ENCODE measurements around the gene IKZF5.

GRCh38 chr10:123035467-123036086, 27.0 kb upstream of the IKZF5 start:
- no peak for TF ChIP-seq ZNF701 (tag by site-specific recombination; IDR thresholded peaks at IDR 0.05)
- no peak for TF ChIP-seq CTCF (tag by site-specific recombination; IDR thresholded peaks at IDR 0.05)
- TF ChIP-seq ZNF140 (tag by site-specific recombination; IDR thresholded peaks at IDR 0.05), result no peak
- TF ChIP-seq, protein P1, sequence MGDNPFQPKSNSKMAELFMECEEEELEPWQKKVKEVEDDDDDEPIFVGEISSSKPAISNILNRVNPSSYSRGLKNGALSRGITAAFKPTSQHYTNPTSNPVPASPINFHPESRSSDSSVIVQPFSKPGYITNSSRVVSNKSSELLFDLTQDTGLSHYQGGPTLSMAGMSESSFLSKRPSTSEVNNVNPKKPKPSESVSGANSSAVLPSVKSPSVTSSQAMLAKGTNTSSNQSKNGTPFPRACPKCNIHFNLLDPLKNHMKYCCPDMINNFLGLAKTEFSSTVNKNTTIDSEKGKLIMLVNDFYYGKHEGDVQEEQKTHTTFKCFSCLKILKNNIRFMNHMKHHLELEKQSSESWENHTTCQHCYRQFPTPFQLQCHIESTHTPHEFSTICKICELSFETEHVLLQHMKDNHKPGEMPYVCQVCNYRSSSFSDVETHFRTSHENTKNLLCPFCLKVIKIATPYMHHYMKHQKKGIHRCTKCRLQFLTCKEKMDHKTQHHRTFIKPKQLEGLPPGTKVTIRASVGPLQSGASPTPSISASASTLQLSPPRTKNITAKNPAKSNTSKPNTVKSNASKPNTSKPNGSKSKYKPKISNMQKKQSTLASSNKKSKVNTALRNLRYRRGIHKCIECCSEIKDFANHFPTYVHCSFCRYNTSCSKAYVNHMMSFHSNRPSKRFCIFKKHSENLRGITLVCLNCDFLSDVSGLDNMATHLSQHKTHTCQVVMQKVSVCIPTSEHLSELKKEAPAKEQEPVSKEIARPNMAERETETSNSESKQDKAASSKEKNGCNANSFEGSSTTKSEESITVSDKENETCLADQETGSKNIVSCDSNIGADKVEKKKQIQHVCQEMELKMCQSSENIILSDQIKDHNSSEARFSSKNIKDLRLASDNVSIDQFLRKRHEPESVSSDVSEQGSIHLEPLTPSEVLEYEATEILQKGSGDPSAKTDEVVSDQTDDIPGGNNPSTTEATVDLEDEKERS (tag by site-specific recombination; IDR thresholded peaks at IDR 0.05), result no peak
- no peak for TF ChIP-seq BCL11A (tag by site-specific recombination; IDR thresholded peaks at IDR 0.05; ENCODE audit: low read depth)
- no peak for TF ChIP-seq ZNF768 (tag by site-specific recombination; IDR thresholded peaks at IDR 0.05)
- TF ChIP-seq MEIS1 (CRISPR knock-in tag; IDR thresholded peaks at IDR 0.05; ENCODE audit: borderline replicate concordance), result no peak

All from HEK293 (cell line).